ENCODE results near the gene KCNJ4. TPM values are rescaled to one million over a fixed set of nuclear protein-coding genes. Genes with fewer than 3 reads are reported as not detected.

KCNJ4 gene
- total RNA-seq, 1 experiment from 2014 or later = 0.92 TPM

GRCh38 chr22:38424525-38425080, 30.4 kb downstream of the KCNJ4 start:
- Histone ChIP-seq H4K8ac (replicated peaks; ENCODE audit: insufficient read length, low read depth, low read length) (no peak overlapping the region), H3K18ac (ENCODE audit: insufficient read length, low read depth, low read length) (no peak overlapping the region)
- WGBS (ENCODE audit: extremely low coverage, insufficient read length, low lambda C conversion rate) = no CpG with 5 or more reads among the region's 12 CpGs

More at GRCh38 chr22:38424525-38425080, 30.4 kb downstream of the KCNJ4 start:
- peak overlapping the region in 1 of 3 experiments; percentile 52; a peak in 2 of 7 replicates for H3K27ac Mint-ChIP-seq
- no peaks in the 10 kb centered on the region for H3K27me3 Mint-ChIP-seq (ENCODE audit: low read depth)
- Histone ChIP-seq H2BK20ac (ENCODE audit: low read depth, low read length, poor library complexity, severe bottlenecking) (no peak overlapping the region), H3K27me3 (ENCODE audit: insufficient read depth, low read length) (no peaks in the 10 kb centered on the region), H3K9ac (ENCODE audit: extremely low read depth, insufficient read length, low read length) (no peak overlapping the region), H3K27ac (ENCODE audit: insufficient read length, low read depth, low read length) (no peak overlapping the region), H2BK12ac (ENCODE audit: insufficient read length, low read depth, low read length) (no peak overlapping the region), H3K9me3 (ENCODE audit: control insufficient read depth, low read depth, low read length) (no peaks in the 10 kb centered on the region), H2AFZ (ENCODE audit: low read length) (no peak overlapping the region), H3K23ac (ENCODE audit: insufficient read length, low read depth, low read length) (no peak overlapping the region), H2AK5ac (ENCODE audit: insufficient read length, low read length) (no peak overlapping the region), H3K23me2 (ENCODE audit: insufficient read length, low read depth, low read length, poor library complexity, severe bottlenecking) (no peaks in the 10 kb centered on the region), H2BK15ac (ENCODE audit: low read depth, low read length) (no peak overlapping the region), H2BK5ac (ENCODE audit: insufficient read length, low read length) (no peak overlapping the region), H3K56ac (ENCODE audit: insufficient read length, low read depth, low read length) (no peak overlapping the region), H3T11ph (ENCODE audit: low read length) (no peak overlapping the region), H2BK120ac (ENCODE audit: low read depth, low read length, poor library complexity, severe bottlenecking) (no peak overlapping the region), H3K4me2 (ENCODE audit: insufficient read depth, insufficient read length, low read length) (no peak overlapping the region), H3K79me2 (ENCODE audit: insufficient read depth, low read length) (no peaks in the 10 kb centered on the region), H4K91ac (ENCODE audit: insufficient read length, low read depth, low read length) (no peak overlapping the region), H3K4ac (ENCODE audit: low read depth, low read length) (no peak overlapping the region), H3K4me1 (ENCODE audit: insufficient read depth, low read length) (no peaks in the 10 kb centered on the region; the same call in 1 of the 2 replicates), H3K79me1 (ENCODE audit: insufficient read depth, low read depth, low read length, poor library complexity, severe bottlenecking) (no peaks in the 10 kb centered on the region), H4K5ac (ENCODE audit: insufficient read length, low read depth, low read length) (no peak overlapping the region), H4K20me1 (ENCODE audit: control insufficient read depth, insufficient read depth, insufficient read length) (no peaks in the 10 kb centered on the region), H3K14ac (ENCODE audit: insufficient read depth, low read length) (no peak overlapping the region; the same call in 1 of the 2 replicates)
- TF ChIP-seq CTCF (conservative IDR thresholded peaks at IDR 0.05) = no peak
- no peak overlapping the region for H3K4me3 Mint-ChIP-seq
- no peak for DNase-seq
- H3K4me1 Mint-ChIP-seq = peaks cover 23 to 40% of the 10 kb centered on the region in 2 experiments
- no peaks in the 10 kb centered on the region for H3K36me3 Mint-ChIP-seq (ENCODE audit: insufficient read depth in 1 of 3, low read depth in 3 of 3)
- H3K9me3 Mint-ChIP-seq = no peaks in the 10 kb centered on the region

Data from H9 (cell line).